GM23248 (cell line): ENCODE measurements around the gene MCEMP1. TPM values are rescaled to one million over a fixed set of nuclear protein-coding genes. Genes with fewer than 3 reads are reported as not detected.

Experiments used
- DNase-seq: peaks from one replicate; pipeline ENCODE4 v3.0.0-alpha.2; 2015
- H2AFZ ChIP-seq: fragments of 200-600 bp; sonication (generic); 2 replicates; pipeline ENCODE4 v1.6.1; 2016; ENCODE audit warnings: antibody characterized with exemption
- H3F3A ChIP-seq: fragments of 200-600 bp; sonication (generic); 2 replicates; pipeline ENCODE4 v1.6.1; 2016; ENCODE audit warnings: mild to moderate bottlenecking, antibody characterized with exemption, mixed run types; ENCODE audit not compliant: insufficient read depth
- H3K27ac ChIP-seq: fragments of 200-600 bp; sonication (generic); 2 replicates; pipeline ENCODE4 v1.5.1; 2016; ENCODE audit warnings: mild to moderate bottlenecking
- H3K27me3 ChIP-seq: fragments of 200-600 bp; sonication (generic); replicated peaks from 2 replicates; pipeline ENCODE4 v1.6.1; 2016; ENCODE audit warnings: mild to moderate bottlenecking; ENCODE audit not compliant: insufficient read depth
- H3K36me3 ChIP-seq: fragments of 200-600 bp; sonication (generic); 2 replicates; pipeline ENCODE4 v1.6.1; 2016; ENCODE audit warnings: low read depth, mild to moderate bottlenecking
- H3K4me1 ChIP-seq: fragments of 200-600 bp; sonication (generic); 2 replicates; pipeline ENCODE4 v1.6.1; 2016; ENCODE audit warnings: mild to moderate bottlenecking; ENCODE audit not compliant: insufficient read depth
- H3K4me2 ChIP-seq: fragments of 200-600 bp; sonication (generic); one replicate; pipeline ENCODE4 v1.6.1; 2016; ENCODE audit warnings: mild to moderate bottlenecking; ENCODE audit not compliant: unreplicated experiment
- H3K4me3 ChIP-seq: fragments of 200-600 bp; sonication (generic); 2 replicates; pipeline ENCODE4 v1.5.1; 2016; ENCODE audit warnings: mild to moderate bottlenecking
- H3K79me2 ChIP-seq: fragments of 200-600 bp; sonication (generic); 2 replicates; pipeline ENCODE4 v1.6.1; 2016; ENCODE audit warnings: mild to moderate bottlenecking; ENCODE audit not compliant: insufficient read depth
- H3K9ac ChIP-seq: fragments of 200-600 bp; sonication (generic); 2 replicates; pipeline ENCODE4 v1.6.1; 2016; ENCODE audit warnings: mild to moderate bottlenecking
- H3K9me2 ChIP-seq: fragments of 200-600 bp; sonication (generic); 2 replicates; pipeline ENCODE4 v1.6.1; 2016; ENCODE audit warnings: mixed run types, mild to moderate bottlenecking, moderate library complexity; ENCODE audit not compliant: insufficient read depth
- H3K9me3 ChIP-seq: fragments of 200-600 bp; sonication (generic); one replicate; pipeline ENCODE4 v1.6.1; 2017; ENCODE audit warnings: low read depth
- H4K20me1 ChIP-seq: fragments of 200-600 bp; sonication (generic); 2 replicates; pipeline ENCODE4 v1.6.0; 2016; ENCODE audit not compliant: insufficient read depth
- EZH2 ChIP-seq: fragments of 200-600 bp; sonication (generic); IDR thresholded peaks from 2 replicates; pipeline ENCODE4 v1.6.1; 2018; ENCODE audit warnings: antibody characterized with exemption, mild to moderate bottlenecking; ENCODE audit not compliant: insufficient read depth, poor library complexity, severe bottlenecking
- EZH2phosphoT487 ChIP-seq: fragments of 200-600 bp; sonication (generic); IDR thresholded peaks from 2 replicates; pipeline ENCODE4 v1.6.1; 2018; ENCODE audit warnings: antibody characterized with exemption, moderate library complexity, mild to moderate bottlenecking, low read depth; ENCODE audit not compliant: insufficient read depth
- WGBS, 2 experiments: methylation state at CpG; one replicate each; pipeline ENCODE4 v1.1.6; 2015 to 2017; ENCODE audit warnings: low lambda C conversion rate in 2 of 2, low coverage in 1 of 2; ENCODE audit errors: missing lambda C conversion rate in 2 of 2; 5-methylcytosine and 5-hydroxymethylcytosine counted together
- in situ Hi-C: fragments of 300-500 bp; cut with MboI; formaldehyde crosslinking; loops from 2 replicates; pipeline ENCODE4 v1.15.0; 2020
- polyA plus RNA-seq: library from polyadenylated mRNA; unstranded; fragments of >200 nt; fragmentation: Nextera tagmentation; extraction: Ambion mirVana; gene quantifications from 2 replicates; pipeline ENCODE4 v1.2.1, GENCODE V29; 2016
- total RNA-seq: library from RNA; depleted of rRNA; stranded (reverse); fragments of >200 nt; shearing (Covaris generic); gene quantifications from 2 replicates; pipeline ENCODE4 v1.2.3, GENCODE V29; 2014

Gene MCEMP1
- total and polyA plus RNA-seq, 2 experiments from 2014 or later, result not detected

DNA sequence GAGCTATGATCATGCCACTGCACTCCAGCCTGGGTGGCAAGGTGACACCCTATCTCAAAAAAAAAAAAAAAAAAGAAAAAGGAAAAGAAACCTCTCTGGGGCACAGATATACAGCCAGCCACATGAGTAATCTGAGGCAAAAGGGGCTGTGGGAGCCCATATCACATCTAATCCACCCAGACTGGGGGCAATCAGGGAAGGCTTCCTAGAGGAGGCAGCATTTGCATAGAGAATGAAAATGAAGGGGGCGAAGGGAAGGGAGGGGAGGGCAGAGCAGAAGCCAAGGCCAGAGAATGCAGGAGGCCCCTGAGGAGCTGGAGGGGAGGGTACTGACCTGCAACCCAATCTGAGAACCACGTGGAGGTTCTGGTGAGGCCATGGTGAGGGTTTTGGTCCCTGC lies 26.7 kb upstream of the MCEMP1 start:
- no peaks in the 10 kb centered on the region for H3K9me2 ChIP-seq
- H2AFZ ChIP-seq, result no peak overlapping the region
- no peaks in the 10 kb centered on the region for H3K36me3 ChIP-seq
- no peaks in the 10 kb centered on the region for H3K79me2 ChIP-seq
- H3K4me1 ChIP-seq, result no peaks in the 10 kb centered on the region
- no peak overlapping the region for H3K27ac ChIP-seq
- peaks cover 6% of the 10 kb centered on the region; the same call in 1 of the 2 replicates for H3K27me3 ChIP-seq
- DNase-seq, result no peak
- TF ChIP-seq EZH2phosphoT487 (no peak), EZH2 (no peak)
- no peaks in the 10 kb centered on the region for H3F3A ChIP-seq
- WGBS, 2 experiments, result 35 to 43% methylated on average over 2 of the region's 2 CpGs
- H3K4me3 ChIP-seq, result no peak overlapping the region
- H3K9me3 ChIP-seq, result no peaks in the 10 kb centered on the region
- in situ Hi-C loops, result no loop called here
- H3K9ac ChIP-seq, result no peak overlapping the region
- no peak overlapping the region for H3K4me2 ChIP-seq
- no peaks in the 10 kb centered on the region for H4K20me1 ChIP-seq

- WGBS, 2 experiments, result 4 to 5% methylated on average over 28 of the region's 28 CpGs
- Histone ChIP-seq H3F3A (no peaks in the 10 kb centered on the region), H2AFZ (peak overlapping the region; percentile 77), H4K20me1 (no peaks in the 10 kb centered on the region), H3K4me1 (no peaks in the 10 kb centered on the region), H3K9me2 (no peaks in the 10 kb centered on the region), H3K4me3 (peak overlapping the region; percentile 49), H3K27me3 (peaks cover 6% of the 10 kb centered on the region; the same call in 1 of the 2 replicates), H3K9ac (peak overlapping the region; percentile 17; the same call in 1 of the 2 replicates), H3K79me2 (no peaks in the 10 kb centered on the region), H3K27ac (no peak overlapping the region), H3K9me3 (no peaks in the 10 kb centered on the region), H3K36me3 (no peaks in the 10 kb centered on the region), H3K4me2 (peak overlapping the region; percentile 59)
- in situ Hi-C loops, result no loop called here
- no peak for TF ChIP-seq EZH2phosphoT487
- no peak for TF ChIP-seq EZH2
- peak; percentile 74 for DNase-seq
These were observed 24.7 kb upstream of the MCEMP1 start for GRCh38 chr19:7652061-7652641.

DNA sequence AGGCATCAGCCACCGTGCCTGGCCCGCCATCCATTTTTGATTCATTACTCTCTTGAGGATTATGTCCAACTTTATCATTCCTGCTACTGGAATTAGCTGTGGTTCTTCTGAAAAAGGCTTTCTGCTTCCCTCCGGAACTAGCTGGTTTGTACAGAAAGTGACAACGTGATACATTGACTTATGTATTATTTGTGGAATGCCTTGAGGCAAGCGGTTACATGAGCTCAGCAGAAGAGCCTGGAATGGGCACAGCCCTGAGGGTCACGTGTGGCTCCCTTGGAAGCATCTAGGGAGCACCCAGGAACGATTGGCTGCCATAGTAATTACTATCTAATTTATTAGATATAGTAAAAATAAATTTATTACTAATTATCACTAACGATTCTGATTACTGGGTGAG lies 22.5 kb upstream of the MCEMP1 start:
- H3K27ac ChIP-seq, result no peak overlapping the region
- H3K4me1 ChIP-seq, result no peaks in the 10 kb centered on the region
- no peaks in the 10 kb centered on the region for H3K9me3 ChIP-seq
- H3K4me2 ChIP-seq, result no peak overlapping the region
- no peak overlapping the region for H3K4me3 ChIP-seq
- no peak overlapping the region for H2AFZ ChIP-seq
- TF ChIP-seq EZH2phosphoT487 (no peak), EZH2 (no peak)
- H3K36me3 ChIP-seq, result no peaks in the 10 kb centered on the region
- no peak overlapping the region for H3K9ac ChIP-seq
- in situ Hi-C loops, result no loop called here
- peaks cover 19% of the 10 kb centered on the region for H3K27me3 ChIP-seq
- peak; percentile 36 for DNase-seq
- H3K9me2 ChIP-seq, result no peaks in the 10 kb centered on the region
- H3K79me2 ChIP-seq, result no peaks in the 10 kb centered on the region
- H3F3A ChIP-seq, result no peaks in the 10 kb centered on the region
- no peaks in the 10 kb centered on the region for H4K20me1 ChIP-seq
- 22 to 26% methylated on average over 8 of the region's 8 CpGs for WGBS, 2 experiments

- TF ChIP-seq EZH2, result no peak
- TF ChIP-seq EZH2phosphoT487, result no peak
- H4K20me1 ChIP-seq, result no peaks in the 10 kb centered on the region
- no peaks in the 10 kb centered on the region for H3F3A ChIP-seq
- H3K4me2 ChIP-seq, result no peak overlapping the region
- H3K27me3 ChIP-seq, result peaks cover 18% of the 10 kb centered on the region
- H3K9ac ChIP-seq, result no peak overlapping the region
- H3K4me1 ChIP-seq, result no peaks in the 10 kb centered on the region
- H3K79me2 ChIP-seq, result no peaks in the 10 kb centered on the region
- H3K4me3 ChIP-seq, result no peak overlapping the region
- H3K36me3 ChIP-seq, result no peaks in the 10 kb centered on the region
- WGBS, 2 experiments, result 66 to 69% methylated on average over 8 of the region's 8 CpGs
- no peak overlapping the region for H3K27ac ChIP-seq
- H3K9me2 ChIP-seq, result no peaks in the 10 kb centered on the region
- in situ Hi-C loops, result no loop called here
- H2AFZ ChIP-seq, result no peak overlapping the region
- H3K9me3 ChIP-seq, result no peaks in the 10 kb centered on the region
- DNase-seq, result no peak
These were observed 21.3 kb upstream of the MCEMP1 start for GRCh38 chr19:7655581-7655980.
